Right renal cortex interstitium (tissue), 3 donors: ENCODE data around the gene CENPX. TPM values are rescaled to one million over a fixed set of nuclear protein-coding genes. Genes with fewer than 3 reads are reported as not detected.

Experiments
- DNase-seq, 3 donors: peaks; one replicate each; pipeline ENCODE4 v3.0.0-alpha.2; 2013; ENCODE audit warnings: low read depth in 3 of 3, low spot score in 2 of 3
- polyA plus RNA-seq, 3 donors: library from polyadenylated mRNA; unstranded; fragments of 120-200 nt; gene quantifications; one replicate each; pipeline ENCODE4 v1.2.1, GENCODE V29; 2013; ENCODE audit not compliant: insufficient read length in 3 of 3

CENPX gene
- polyA plus RNA-seq, 3 donors: 36.0 to 39.1 (median 38.3) TPM

DNA sequence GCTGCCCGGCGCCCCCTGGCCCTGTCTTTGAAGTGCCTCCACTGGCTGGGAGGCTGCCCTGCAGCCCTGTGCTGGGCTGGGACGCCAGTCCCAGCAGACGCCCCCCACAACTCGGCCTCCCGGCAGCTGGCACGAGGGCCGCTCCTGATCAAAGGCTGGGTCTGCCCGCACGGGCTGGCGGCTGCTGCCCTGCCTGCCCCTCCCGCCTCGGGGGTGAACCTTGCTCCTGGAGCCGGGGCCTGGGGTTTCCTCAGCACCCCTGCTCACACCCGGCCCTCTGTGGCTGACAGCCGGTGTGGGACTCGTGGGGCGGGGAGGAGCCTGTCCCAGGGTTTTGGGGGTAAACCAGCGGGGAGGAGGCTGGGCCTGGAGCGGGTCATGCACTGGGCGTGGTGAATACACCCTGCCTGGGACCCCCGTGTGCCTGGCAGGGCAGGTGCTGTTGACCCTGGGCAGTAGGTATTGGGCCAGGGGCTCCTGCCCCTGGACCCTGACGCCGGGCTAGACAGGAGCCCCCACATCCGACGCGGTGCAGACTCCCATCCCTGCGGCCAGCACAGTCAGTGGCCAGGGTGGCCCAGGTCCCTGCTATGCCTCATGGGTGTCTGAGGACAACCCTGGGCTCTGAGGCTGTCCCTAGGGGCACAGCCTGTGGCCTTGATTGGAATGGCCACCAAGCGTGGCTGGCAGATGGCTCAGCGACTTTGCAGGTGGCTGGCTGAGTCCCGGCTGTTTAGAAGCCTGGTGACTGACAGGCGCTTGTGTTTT lies 21.7 kb downstream of the CENPX start:
- DNase-seq: no peak

DNA sequence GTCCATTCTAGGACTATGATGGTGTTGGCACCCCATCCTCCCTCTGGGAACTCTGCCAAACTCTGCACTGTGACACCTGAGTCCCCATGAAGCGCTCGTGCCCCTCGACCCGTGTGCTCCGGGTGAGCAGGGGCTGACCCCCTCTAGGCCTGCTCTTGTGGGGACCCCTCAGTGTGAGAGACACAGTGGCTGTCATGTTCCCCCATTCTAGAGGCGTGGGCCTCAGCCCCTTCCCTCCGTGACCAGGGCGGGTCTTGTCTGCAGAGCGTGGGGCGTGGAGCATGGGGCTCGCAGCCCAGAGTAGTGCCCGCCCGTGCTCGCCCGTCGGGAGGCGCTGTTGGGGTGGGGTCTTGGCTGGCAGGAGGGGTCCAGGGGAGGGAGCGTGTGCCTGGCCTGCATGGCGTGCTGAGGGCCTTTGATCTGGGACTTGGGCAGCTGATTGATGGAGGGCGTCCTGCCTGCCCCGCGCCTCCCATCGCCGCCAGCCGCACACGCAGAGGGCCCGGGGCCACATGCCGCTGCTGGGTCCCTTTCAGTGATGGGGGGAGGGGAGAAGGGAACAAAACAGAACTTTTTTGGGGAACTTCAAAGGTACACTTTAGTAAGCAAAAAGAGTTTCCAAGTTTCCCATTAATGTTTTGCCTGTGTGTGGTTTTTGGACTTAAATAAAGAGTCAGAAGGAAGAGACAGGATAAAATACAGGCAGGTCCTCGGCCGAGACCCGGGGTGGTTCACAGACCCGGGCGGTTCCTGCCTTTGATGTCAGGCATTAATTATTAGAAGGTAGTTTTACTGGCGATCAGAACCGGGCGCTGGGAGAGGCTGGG lies 22.5 kb downstream of the CENPX start:
- DNase-seq: no peak

- no peak for DNase-seq
Measured at GRCh38 chr17:81999587-81999975, 23.1 kb downstream of the CENPX start.

DNA sequence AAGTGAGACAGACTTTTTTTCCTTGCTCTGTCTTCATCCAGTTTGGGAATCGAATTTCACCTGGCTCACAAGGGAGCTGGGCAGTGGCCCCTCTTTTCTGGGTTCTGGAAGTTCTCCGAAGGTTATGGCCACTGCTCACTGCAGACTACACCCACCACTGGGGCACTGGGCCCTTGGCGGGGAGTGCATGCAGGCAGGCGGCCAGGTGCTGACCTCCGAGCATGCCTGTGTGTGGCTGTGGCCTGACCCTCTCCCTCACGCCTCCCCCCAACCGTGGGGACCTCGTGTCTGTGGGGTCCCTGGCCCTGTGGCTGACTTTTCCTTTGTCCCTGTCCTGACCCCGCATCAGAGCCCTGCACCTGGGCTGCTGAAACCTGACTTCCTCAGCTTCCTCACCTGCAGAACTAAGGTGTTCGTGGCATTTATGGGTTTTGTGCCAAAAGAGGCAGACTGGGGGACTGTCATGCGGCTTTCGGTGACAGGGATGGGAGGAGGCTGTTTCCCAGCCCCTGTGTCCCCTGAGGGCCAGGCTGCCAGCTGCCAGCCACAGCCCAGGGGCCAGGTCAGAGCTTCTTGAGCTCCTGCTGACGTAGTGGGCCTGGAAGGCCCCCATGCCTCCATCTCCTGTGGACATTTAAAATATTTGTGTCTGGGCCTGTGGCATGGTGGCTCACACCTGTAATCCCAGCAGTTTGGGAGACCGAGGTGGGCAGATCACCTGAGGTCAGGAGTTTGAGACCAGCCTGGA lies 23.8 kb downstream of the CENPX start:
- DNase-seq: no peak

GRCh38 chr17:81998212-81998611 lies 24.5 kb downstream of the CENPX start:
- no peak for DNase-seq

GRCh38 chr17:81996757-81997441 lies 25.8 kb downstream of the CENPX start:
- DNase-seq: no peak

DNA sequence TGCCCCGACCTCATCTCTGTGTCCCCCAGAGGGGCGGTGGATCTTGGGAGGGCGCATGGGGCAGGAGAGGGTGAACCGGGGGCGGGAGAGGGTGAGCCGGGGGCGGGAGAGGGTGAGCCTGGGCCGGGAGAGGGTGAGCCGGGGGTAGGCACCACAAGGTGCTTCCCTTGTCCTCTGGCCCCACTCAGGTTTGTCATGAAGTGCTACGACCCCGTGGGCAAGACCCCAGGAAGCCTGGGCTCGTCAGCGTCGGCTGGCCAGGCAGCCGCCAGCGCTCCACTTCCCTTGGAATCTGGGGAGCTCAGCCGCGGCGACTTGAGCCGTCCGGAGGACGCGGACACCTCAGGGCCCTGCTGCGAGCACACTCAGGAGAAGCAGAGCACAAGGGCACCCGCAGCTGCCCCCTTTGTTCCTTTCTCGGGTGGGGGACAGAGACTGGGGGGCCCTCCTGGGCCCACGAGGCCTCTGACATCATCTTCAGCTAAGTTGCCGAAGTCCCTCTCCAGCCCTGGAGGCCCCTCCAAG lies 26.4 kb downstream of the CENPX start:
- DNase-seq: no peak

GRCh38 chr17:81995463-81996231 lies 27.0 kb downstream of the CENPX start:
- no peak for DNase-seq

- no peak for DNase-seq
Measured at GRCh38 chr17:81994593-81995462, 27.9 kb downstream of the CENPX start.

- no peak for DNase-seq
Measured at GRCh38 chr17:81993729-81994592, 28.7 kb downstream of the CENPX start.

DNA sequence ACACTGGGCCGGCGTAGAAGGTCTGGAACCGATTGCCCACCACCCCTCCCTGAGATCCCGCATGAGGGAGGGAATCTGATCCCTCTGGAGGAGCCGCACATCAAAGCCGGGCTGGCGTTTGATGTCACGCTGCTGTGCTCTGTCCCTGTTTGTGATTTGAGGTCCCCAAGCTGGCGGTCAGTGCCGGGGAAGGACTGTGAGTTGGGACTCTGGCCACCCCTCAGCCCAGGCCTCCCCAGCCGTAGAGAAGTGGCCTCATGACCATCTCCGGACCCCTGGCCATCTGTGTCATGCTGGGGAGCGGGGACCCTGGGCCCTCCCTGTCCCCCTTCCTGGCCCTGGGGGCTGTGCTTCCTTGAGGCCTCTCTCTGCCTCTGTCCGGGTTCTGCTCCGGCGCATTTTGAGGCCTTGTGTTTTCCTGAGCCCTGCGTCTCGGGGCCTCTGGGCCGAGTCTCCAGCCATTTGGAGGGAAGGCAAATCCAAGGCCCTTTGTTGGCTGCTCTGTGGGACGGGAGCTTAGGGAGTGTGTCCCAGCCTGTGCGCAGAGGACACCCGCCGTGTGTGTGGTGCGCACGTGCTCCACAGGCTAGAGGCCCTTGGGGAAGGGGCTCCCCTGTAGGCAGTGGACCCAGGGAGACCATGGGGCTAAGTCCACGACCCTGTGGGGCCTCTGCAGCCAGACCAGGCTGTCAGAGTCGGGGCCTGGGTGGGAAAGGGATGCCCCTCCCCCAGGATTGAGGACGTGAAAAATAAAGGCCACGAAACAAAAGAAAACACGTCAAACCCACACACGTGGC lies 30.2 kb downstream of the CENPX start:
- no peak for DNase-seq

DNA sequence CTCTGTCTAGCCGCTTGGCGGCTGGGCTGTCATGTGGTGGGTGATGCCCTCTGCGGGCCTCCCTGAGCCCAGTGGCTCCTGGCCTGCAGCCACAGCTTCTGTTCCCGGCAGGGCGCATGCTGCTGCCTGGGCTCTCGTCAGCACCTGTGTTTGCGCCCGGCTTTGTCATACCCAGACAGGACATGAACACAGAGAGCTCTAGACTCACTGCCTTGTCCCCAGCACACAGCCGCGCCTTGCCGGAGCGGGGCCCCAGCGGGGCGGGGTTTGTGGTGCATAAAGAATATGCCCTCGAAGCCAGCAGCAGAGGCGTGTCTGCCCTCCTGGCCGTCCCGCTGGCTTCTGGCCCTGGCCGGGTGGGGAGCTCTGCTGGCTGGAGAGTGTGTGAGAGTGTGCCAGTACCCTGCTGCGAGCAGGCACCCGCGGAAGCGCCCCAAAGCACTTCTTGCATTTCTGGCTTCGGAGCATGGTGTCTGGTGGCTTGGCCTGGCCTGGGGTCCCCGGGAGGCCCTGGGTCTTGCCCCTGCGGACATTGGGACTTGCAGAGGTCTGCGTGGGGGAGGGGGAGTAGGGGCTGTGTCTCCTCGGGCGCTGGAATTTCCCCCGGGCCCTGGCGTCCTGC lies 30.9 kb downstream of the CENPX start:
- DNase-seq: no peak

DNA sequence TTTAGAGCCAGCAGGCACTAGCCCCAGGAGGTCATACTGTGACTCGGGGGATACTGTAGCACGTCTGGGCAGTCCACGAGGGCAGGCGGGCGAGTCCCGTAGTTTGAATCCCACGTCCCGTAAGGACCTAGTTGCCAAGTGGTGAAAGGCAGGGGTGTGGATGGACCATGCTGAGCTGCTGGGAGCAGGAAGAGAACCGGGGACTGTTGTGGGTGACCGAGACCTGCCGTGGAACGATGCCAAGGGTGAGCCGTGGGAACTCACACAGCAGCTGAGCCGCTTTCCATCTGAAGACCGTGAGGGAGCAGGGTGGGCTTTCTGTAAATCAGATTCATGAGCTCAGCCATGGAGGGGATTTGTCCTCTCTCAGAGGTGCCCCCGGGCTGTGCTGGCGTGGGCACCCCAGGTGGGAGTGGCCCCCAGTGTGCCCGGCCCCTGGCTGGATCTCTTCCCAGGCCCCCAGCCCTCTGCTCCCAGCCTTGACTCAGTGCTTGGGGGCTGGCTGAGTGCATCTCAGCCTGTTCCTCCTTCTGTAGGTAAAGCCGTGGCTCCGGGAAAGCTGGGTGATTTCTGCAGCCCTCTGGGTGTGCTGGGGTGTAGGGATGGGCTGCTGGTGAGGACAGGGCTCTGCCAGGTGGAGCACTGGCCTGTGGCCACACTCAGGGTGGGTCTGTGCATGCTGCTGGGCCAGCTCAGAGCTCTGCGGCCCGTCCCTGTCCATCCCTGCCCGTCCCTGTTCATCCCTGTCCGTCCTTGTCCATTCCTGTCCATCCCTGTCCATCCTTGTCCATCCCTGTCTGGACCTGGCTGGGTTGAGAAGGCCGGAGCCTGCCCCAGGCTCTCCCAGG lies 31.6 kb downstream of the CENPX start:
- DNase-seq: no peak

- DNase-seq: no peak
Measured at GRCh38 chr17:81987161-81987770, 35.4 kb downstream of the CENPX start.

DNA sequence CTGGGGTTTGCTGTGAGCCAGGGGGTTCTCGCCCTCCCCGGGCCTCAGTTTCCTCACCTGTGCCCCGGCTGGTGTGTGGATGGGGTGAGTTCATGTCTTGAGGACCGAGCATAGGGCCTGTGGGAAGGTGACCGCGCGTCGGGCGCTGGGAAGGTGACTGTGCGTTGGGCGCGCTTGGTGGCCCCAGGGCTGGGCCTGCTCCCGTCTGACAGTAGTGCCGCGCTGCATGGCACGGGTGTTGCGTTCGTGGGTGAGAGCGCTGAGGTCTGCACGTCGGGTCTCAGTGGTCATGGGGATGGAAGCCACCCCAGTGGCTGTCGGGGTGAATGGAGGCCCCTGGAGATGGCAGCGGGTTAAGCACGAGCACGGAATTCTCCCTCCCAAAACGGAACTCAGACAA lies 36.1 kb downstream of the CENPX start:
- DNase-seq: no peak
